ENCODE measurements around the gene PRICKLE2. TPM values are rescaled to one million over a fixed set of nuclear protein-coding genes. Genes with fewer than 3 reads are reported as not detected.

Gene PRICKLE2
- total and polyA plus RNA-seq, 10 of the 15 experiments (the other 5 are each of a cell fraction or from before 2014, with no cell fraction given) = 0.11 to 2.6 (median 0.69) TPM

GRCh38 chr3:64125561-64125960, 99.7 kb downstream of the PRICKLE2 start (continued):
- no peak for TF ChIP-seq ZBTB11 (CRISPR knock-in tag; IDR thresholded peaks at IDR 0.05)

DNA sequence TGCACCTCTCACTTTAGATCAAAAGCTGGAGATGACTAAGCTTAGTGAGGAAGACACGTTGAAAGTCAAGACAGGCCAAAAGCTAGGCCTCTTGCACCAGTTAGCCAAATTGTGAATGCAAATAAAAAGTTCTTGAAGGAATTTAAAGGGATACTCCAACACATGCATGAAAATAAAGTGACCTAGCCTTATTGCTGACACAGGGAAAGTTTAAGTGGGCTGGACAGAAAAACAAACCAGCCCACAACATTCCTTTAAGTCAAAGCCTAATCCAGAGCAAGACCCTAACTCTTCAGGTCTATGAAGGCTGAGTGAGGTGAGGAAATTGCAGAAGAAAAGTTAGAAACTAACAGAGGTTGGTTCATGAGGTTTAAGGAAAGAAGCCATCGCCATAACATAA, 101.3 kb downstream of the PRICKLE2 start:
- no peaks in the 10 kb centered on the region for H3K36me3 ChIP-seq (ENCODE audit: control insufficient read depth in 2 of 2, insufficient read depth in 2 of 2, low read length in 1 of 2)
- no peak overlapping the region for H3K27ac ChIP-seq (ENCODE audit: control insufficient read depth, insufficient read depth)
- H3K79me2 ChIP-seq (ENCODE audit: control insufficient read depth, insufficient read depth, low read length) = no peaks in the 10 kb centered on the region
- H3K27me3 ChIP-seq (replicated peaks in 1 of 2; ENCODE audit: control insufficient read depth in 2 of 2, insufficient read depth in 2 of 2, low read length in 1 of 2) = no peaks in the 10 kb centered on the region
- ChIA-PET CTCF (interaction anchor here (0.6 to 1.1 kb wide), 2 partner anchors 9 to 1502 kb away, joined by 3 read pairs; no protein-coding TSS in a partner anchor), RAD21 (ENCODE audit: unreplicated experiment) (no interaction called here), POLR2A (no interaction called here), SMC1A (ENCODE audit: uncharacterized antibody, unreplicated experiment) (no interaction called here)
- H3K4me2 ChIP-seq (ENCODE audit: control insufficient read depth, insufficient read depth) = no peak overlapping the region
- TF ChIP-seq HCFC1 (IDR thresholded peaks at IDR 0.05; ENCODE audit: low read length) (no peak), NRF1 (conservative IDR thresholded peaks at IDR 0.05; ENCODE audit: low read depth, low read length) (no peak), POU2F2 (IDR thresholded peaks at IDR 0.05; ENCODE audit: borderline replicate concordance, low read depth, low read length) (no peak), RAD51 (IDR thresholded peaks at IDR 0.05) (no peak), HDAC6 (IDR thresholded peaks at IDR 0.05; ENCODE audit: unreplicated experiment) (no peak), STAT1 (conservative IDR thresholded peaks at IDR 0.05) (no peak), STAT3 (IDR thresholded peaks at IDR 0.05; ENCODE audit: low read depth, low read length) (no peak), SMARCA5 (IDR thresholded peaks at IDR 0.05) (no peak)
- in situ Hi-C loops (cut with MboI) (no loop called here), intact Hi-C loops (cut with micrococcal nuclease; ENCODE audit: unreplicated experiment) (no loop called here)
- no peaks in the 10 kb centered on the region for H3K4me1 ChIP-seq (ENCODE audit: control insufficient read depth, insufficient read depth, low read length)
- H2AFZ ChIP-seq (ENCODE audit: control insufficient read depth, low read depth, low read length) = no peak overlapping the region
- FAIRE-seq (no peak), ATAC-seq (no peak), DNase-seq (ENCODE audit: low read depth, low spot score) (no peak)
- H4K20me1 ChIP-seq (ENCODE audit: control insufficient read depth, insufficient read depth) = no peaks in the 10 kb centered on the region
- WGBS (ENCODE audit: insufficient coverage, insufficient replicate concordance, low lambda C conversion rate, missing lambda C conversion rate) = 42% methylated on average over 2 of the region's 2 CpGs
- H3K4me3 ChIP-seq = no peak overlapping the region
- no TSS peak for BruUV-seq (replicated peaks)
- H3K9ac ChIP-seq (ENCODE audit: control insufficient read depth, insufficient read depth, low read length) = no peak overlapping the region
- no peaks in the 10 kb centered on the region for H3K9me3 ChIP-seq (replicated peaks; ENCODE audit: control insufficient read depth, insufficient read depth, low read length)

Measured in GM12878 (cell line).